Middle frontal gyrus (tissue), 1 donor: ENCODE results near the gene KCNK13.
A peak's percentile ranks its signal among the peaks of the same experiment; 100 is the strongest.
"Not testable (repeated sequence)": the region's sequence is repeated elsewhere in the genome, so short reads cannot be mapped to it uniquely, and the experiment has no call there.

ENCODE experiments used
- DNase-seq: peaks from one replicate; pipeline ENCODE4 v3.0.0-alpha.2; 2015; ENCODE audit warnings: low spot score; ENCODE audit errors: extremely low spot score

KCNK13 gene

DNA sequence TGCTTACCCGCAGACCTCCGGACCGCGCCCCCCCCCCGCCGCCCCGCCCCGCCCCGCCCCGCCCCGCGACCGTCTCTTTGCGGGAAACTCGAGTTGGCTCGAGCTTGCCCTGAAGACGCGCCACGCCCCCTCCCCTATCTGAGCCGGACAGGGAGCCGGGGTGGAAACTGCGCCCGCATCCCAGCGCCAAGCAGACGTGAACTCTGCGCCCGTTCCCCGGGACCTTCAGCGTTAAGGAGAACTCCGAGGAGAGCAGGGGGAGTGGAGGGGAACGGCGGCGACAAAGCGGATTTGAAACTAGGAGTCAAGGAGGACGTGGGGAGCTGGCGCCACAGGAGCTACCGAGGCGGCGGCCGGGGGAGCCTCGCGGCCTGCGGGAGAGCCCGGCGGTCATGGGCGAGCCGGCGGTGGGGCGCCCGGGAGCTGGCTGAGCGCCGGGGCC lies at the start of gene KCNK13:
KCNK13 (plus strand) TSS at position 310 of the 442 bp plus-strand sequence. CDS start 212 bp downstream, outside the sequence.
- no peak for DNase-seq

DNA sequence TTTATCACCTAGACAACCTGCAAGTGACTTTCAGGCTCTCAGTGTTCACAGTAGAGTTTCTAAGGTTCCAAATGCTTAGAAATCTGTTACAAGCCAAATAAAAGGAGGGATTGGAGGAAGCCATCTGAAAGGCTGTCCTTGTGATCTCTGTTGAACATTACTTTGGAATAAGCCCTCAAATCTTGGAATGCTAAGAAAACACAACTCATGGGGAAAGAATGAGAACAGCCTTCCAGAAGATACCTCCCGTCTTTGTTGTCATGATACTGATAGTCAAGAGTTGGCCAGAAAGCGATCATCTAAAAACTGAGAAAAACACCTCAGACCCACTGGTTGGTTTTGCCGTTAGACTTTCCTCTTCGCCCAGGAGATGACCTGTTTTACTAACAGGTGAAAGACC lies 44.4 kb upstream of the KCNK13 start:
- DNase-seq, result no peak

DNA sequence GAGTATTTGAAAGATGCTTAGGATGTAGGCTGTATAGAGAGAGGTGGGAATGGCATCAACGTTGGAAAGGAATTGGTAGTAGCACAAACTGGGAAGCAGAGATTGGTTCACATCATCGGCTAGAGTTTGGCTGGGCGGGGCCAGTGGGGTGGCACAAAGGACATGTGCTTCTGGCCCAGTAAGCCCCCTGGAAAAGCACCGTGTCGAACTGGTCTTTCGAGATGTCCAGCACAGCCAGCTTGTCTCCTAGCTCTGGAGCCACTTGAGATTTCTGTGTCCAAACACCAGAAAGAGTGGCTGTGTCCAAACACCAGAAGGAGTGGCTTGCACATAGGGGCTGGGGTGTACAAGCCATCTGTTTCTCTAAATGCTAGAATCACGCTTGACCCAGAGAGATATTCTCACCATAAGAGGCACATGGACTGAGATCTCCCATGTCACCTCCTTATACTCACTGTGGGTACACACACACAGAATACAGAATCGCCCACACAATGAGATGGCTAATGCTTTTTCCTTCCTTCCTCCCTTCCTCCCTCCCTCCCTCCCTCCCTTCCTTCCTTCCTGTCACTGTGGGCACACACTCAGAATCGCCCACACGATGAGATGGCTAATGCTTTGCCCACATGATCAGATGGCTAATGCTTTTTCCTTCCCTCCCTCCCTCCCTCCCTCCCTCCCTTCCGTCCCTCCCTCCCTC lies 41.8 kb upstream of the KCNK13 start:
- no peak for DNase-seq

DNA sequence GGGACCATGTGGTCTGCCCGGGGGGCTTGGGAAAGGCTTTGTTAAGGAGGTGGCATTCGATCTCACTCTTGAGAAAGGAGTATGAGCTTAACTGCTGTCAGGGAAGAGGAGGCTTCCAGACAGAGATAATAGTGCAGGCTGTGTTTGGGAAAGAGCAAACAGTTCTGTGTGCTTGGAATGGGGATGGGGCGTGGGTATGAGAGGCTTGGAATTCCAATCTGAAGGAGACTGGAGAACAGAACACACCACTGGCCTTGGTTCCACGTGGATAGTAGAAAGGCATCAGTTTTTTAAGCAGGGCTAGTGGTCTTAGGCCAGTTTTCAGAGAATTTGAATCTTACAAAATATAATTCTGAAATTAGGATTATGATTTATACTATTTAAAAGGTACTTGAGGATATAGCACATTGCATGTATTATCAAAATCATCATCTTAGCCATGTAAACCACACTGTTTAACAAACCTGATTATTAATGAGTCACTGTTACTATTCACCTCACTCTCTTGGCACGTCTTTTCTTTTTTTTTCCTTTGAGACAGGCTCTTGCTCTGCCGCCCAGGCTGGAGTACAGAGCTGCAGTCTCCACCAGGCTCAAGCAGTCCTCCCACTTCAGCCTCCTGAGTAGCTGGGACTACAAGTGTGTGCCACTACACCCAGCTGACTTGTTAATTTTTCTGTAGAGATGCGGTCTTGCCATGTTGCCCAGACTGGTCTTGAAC lies 38.5 kb upstream of the KCNK13 start:
- DNase-seq, result no peak

DNA sequence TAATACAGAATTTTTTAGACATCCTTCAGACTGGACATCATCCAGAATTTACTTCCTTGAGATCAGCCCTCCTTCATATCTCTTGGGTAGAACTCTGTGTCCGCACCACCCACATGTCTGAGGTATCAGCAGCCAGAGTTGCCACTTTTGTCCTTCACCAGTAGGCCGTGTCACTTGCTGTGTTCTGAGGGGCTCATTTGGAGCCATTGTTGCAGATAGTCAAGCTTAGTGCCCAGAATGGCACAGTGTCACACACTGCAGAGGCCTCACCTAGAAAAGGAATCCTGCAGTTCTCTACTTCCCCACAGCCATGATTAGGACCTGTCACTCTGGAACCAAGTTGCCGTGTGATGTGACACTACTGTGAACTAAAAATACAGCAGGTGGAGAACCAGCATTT lies 36.9 kb upstream of the KCNK13 start:
- no peak for DNase-seq

DNA sequence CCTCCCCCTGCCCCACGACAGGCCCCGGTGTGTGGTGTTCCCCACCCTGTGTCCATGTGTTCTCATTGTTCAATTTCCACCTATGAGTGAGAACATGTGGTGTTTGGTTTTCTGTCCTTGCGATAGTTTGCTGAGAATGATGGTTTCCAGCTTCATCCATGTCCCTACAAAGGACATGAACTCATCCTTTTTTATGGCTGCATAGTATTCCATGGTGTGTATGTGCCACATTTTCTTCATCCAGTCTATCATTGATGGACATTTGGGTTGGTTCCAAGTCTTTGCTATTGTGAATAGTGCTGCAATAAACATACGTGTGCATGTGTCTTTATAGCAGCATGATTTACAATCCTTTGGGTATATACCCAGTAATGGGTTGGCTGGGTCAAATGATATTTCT lies 35.2 kb upstream of the KCNK13 start:
- not testable (repeated sequence) for DNase-seq

DNA sequence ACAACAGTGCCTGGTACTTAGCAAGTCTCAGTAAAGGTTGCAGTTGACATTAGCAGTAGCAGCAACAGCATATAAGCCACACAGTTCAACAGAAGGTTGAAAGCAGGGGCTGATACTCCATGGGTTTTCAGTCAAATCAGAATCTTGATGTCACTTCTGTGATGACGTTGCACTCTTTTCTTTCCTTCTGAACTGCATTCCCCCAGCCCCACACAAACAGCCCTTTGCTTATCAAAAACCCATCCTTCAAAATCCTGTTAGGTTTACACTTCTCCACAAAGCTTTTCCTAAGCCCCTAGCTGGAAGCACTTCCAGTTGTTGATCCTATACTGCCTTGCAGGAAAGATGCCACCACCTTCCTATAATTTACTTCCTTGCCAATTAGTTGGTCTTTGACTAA lies 34.0 kb upstream of the KCNK13 start:
- DNase-seq, result no peak

DNA sequence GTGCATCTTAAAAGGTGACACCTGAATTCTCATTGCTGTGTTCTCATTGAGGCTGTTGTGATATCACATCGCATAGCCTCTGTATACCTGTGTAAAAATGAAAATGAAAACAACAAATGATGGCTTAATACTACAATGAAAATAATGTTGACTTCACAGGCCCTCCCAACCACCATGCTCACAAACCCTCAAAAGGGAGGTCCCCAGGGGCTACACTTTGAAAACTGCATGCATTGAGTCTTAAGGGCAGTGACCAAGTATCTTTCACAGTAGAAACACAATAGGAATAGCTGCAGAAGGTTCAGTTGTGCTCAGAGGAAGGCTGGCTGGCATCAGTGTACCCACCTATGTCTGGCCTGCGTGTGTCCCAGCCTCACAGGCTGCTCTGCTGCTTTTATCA lies 27.6 kb upstream of the KCNK13 start:
- DNase-seq, result no peak

DNA sequence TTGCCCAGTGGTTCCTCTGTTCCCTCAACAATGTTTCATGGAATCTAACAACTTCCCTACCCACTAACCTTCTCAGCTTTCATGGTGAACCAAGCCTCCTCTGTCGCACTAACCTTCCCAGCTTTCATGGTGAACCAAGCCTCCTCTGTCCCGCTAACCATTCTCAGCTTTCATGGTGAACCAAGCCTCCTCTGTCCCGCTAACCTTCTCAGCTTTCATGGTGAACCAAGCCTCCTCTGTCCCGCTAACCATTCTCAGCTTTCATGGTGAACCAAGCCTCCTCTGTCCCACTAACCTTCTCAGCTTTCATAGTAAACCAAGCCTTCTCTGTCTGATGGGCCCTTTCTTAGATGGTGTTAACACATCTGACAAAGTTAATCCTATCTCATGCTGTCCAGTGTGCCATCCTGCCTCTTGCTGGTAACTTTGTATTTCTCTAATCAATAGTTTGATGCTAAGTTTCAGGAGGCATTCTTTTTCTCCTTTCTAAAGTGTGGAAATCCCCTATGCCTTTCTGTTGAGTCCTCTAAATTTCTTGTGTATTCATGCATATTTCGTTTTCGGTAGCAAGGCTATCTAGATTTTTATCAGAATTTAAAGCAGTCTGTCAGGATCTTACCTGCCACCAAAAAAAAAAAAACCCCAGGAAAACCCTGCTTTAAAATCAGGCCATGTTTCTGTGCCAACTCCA lies 26.8 kb upstream of the KCNK13 start:
- no peak for DNase-seq

DNA sequence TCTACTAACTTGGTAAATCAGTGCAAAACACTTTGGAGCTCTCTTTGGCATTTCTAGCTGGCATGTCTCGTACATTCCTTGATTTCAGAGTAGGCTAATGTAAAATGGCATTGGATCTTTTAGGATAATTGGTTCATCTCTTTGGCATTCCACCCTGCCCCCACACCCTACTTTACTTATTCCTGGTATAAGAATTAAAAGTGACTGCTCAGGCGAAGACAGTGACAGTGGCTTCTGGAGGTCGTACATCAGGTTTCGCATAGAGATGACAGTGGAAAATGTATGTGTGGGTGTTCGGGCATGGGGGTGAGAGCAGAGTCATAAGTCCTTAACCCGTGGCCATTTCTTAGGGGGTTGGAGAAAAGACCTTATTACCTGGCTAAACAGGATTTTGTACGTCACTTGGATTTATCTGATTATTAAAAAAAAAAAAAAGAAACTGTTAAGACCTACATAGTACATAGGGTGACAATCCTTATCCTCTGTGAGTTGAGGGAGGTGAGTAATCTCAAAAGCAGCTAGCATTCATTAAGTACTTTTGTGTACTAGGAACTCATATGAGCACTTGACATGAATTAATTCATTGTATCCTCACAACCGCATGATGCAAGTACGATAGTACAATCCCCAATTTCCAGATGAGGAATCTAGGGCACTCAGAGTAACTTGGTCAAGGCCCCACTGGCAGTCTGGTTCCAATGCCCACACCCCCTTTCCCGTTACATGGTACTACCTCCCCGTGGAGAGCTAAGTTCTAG lies 22.4 kb upstream of the KCNK13 start:
- no peak for DNase-seq

DNA sequence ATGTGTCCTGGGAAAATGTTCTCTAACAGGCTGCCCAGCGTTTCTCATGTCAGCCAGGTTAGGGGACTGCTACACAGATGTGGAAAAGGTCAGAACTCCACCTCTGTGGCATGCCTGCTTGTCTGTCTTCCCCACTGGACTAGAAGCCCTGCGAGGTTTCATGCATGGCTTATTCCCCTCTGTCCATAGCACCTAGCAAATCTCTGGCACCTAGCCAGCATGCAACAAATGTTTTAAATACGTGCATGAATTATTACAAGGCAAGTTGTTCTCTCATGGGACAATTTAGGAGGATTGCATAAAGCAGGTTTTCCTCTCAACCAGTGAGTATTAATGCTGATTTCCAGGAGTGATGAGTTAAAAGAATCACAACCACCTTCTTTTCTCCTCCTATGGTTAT lies 21.4 kb upstream of the KCNK13 start:
- DNase-seq, result no peak

DNA sequence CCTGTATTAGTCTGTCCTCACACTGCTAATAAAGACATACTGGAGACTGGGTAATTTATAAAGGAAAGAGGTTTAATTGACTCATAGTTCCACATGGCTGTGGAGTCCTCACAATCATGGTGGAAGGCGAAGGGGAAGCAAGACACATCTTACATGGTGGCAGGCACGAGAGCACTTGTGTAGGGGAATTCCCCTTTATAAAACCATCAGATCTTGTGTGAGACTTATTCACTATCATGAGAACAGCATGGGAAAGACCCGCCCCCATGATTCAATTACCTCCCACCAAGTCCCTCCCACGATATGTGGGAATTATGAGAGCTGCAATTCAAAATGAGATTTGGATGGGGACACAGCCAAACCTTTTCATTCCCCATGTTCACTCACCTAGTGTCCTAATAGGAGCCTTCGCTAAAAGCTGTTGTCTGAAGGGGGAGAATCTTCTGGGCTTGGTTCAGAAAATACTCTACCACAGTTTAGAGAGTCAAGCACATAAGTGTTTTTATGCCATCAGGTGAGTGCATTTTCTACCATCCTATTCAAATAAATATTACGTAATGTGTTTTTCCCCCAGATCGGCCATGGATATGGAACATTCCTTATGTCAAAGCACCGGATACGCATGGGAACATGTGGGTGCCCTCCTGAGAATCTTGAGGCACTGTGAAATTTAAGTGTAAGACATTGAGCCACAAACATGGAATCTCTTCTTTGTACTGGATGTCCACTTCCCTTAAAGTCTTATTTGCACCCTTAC lies 19.1 kb upstream of the KCNK13 start:
- no peak for DNase-seq

DNA sequence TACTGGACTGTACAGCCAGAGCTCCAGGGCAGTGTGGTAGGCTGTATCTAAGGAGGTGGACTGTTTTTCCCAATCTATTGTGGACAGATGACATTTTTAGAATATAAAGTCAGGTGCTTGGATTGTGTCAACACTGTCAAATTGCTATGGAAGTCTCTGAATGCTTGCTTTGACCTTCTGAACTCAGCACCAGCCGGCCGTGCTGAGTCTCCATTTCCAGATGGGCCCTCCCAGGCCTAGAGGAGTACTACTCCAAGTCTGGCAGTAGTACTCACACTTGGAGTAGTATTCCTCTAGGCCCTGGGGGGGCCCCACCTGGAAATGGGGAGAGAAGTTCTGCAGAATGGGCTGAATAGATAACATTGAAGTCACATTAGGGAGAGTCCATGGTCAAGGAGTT lies 16.2 kb upstream of the KCNK13 start:
- no peak for DNase-seq

DNA sequence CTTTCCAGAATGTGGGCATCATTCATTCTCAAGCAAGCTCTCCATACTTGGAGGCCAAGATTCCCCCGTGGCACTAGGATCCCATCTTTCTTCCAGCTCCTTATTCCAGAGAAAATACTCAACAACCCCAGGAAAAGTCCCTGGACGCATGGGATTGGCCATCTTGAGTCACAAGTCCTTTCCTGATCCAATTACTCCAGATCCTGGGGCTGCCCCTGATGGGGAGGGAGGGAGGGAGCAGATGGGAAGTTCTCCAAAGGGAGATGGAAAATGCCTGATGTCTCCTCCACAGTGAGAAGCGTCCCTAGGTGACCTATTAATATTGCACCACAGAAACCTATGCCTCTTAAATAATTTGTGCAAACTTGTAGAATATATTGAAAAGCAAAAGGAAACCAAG lies 12.4 kb upstream of the KCNK13 start:
- no peak for DNase-seq

DNA sequence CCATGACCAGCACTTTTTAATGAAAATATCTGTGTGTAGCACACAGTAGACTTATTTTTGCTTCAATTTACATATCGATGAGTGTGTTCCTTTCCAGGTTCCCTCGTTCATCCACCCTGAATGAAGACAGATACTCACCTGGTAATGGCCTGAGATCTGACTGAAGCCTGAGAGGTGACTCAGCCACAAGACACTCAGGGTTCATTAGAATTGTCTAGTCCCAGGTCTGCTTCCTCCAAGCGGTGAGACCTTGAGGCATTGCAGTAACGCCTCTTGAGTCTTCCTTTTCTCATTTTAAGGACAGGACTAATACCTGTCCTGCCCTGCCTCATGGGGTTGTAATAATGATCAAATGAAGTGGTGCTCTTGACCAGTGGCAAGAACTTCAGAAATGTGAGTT lies 11.5 kb upstream of the KCNK13 start:
- DNase-seq, result no peak

DNA sequence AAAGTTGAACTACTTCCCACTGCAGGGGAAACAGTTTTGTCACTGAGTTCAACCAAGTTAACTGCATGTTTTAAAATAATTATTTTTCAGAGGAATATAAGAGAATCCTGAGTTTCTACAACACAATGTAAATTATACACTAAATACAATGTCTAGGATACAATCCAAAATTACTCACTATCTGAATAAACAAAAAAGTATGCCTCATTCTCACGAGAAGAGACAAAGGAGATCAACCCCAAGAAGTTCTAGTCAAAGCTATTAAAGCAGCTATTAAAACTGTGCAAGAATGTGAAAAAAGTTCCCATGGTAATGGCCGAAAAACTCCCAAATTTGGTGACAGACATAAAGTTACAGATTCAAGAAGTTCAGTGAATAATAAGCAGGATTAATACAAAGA lies 8.8 kb upstream of the KCNK13 start:
- DNase-seq, result no peak

DNA sequence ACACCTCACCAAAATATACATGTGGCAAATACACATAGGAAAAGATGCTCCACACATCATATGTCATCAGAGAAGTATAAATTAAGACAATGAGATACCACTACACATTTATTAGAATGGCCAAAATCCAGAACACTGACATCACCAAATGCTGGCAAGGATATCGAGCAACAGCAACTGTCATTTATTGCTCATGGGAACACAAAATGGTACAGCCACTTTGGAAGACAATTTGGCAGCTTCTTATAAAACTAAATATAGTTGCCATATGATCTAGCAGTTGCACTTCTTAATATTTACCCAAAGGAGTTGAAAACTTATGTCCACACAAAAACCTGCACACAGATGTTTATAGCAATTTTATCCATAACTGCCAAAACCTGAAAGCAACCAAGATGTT lies 7.0 kb upstream of the KCNK13 start:
- no peak for DNase-seq

DNA sequence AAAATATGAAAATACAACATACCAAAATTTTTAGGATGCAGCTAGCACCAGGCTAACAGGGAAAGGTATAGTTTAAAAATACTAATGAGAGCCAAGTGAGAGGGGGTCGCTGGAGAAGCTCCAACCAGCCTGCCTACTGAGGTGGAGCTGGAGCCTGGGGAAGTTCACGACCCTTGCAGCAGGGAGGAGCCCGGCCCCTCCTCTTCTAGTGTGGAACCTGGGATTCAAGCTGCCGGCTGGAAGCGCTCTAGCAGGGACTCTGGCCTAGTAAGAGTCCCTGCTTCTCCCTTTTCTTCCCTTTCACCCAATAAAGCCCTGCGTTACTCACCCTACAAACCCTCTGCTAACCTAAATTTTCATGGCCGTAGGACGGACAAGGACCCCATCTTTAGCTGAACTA lies 5.0 kb upstream of the KCNK13 start:
- DNase-seq, result no peak

DNA sequence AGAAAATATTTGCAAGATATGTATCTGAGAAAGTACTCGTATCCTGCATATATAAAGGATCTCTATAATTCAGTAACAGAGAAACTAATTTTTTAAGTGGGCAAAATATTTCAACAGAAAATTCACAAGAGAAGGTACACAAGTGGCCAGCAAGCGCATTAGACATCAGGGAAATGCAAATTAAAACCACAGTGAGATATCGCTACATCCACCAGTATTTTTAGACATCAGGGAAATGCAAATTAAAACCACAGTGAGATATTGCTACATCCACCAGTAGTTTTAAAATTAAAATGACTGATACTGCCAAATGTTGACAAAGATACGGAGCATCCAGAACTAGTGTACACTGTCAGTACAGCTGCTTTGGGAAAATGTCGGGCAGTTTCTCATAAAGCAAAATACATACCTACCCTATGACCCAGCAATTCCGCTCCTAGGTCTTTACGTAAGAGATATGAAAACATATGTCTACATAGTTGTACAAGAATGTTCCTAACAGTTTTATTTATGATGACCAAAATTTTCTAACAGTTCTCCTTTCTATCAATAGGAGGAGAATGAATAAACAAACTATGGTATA lies 2.8 kb upstream of the KCNK13 start:
- DNase-seq, result no peak

DNA sequence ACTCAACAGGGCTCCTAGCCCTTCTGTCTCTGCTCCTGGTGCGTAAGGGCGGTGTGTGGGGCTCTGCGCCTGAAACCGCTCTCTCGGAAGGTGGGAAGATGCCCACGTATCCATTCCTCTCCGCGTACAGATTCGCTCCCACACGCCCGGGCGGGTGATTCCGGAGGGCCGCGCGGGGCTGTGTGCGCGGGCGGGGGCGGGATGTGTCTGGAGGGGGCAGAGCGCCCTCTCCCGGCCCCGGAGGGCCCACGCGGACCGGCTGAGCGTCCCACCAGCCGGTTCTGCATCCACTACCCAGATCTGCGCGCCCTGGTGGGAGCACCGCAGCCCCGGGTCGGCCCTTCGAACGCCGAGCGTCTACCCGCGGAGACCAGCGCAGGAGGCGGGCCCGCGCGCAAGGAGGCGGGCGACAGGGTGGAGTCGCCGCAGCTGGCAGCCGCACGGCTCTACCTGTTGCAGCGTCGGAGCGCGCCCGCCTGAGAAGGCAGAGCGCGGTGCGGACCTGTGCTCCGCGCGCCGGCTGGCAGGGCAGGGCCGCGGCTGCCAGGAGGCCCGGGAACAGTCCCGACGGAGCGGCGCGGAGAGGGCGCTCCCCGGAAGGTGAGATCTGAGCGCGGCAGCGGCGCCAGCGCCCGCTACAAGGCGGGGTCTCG lies 1.4 kb upstream of the KCNK13 start:
- DNase-seq, result peak; percentile 8
